Uterus (tissue), 4 donors: ENCODE results near the gene FLT1. TPM values are rescaled to one million over a fixed set of nuclear protein-coding genes. Genes with fewer than 3 reads are reported as not detected.

Experiments
- DNase-seq, 2 donors: peaks; one replicate each; pipeline ENCODE4 v3.0.0-alpha.2; 2019 to 2020
- H3K27ac ChIP-seq, 2 donors: fragments of 200-600 bp; sonication (generic); 1 replicate in 1 of 2; 2 replicates in 1 of 2; pipeline ENCODE4 v1.5.1; 2016 to 2018
- H3K27me3 ChIP-seq, 2 donors: fragments of 200-600 bp; sonication (generic); one replicate each; pipeline ENCODE4 v1.5.1; 2018 to 2019; ENCODE audit warnings: control low read depth in 1 of 2
- H3K36me3 ChIP-seq, 2 donors: fragments of 200-600 bp; sonication (generic); one replicate each; pipeline ENCODE4 v1.5.1; 2019; ENCODE audit warnings: control low read depth in 1 of 2
- H3K4me1 ChIP-seq, 2 donors: fragments of 200-600 bp; sonication (generic); one replicate each; pipeline ENCODE4 v1.5.1; 2018 to 2019; ENCODE audit warnings: control low read depth in 1 of 2
- H3K4me3 ChIP-seq, 2 donors: fragments of 200-600 bp; sonication (generic); 1 replicate in 1 of 2; 2 replicates in 1 of 2; pipeline ENCODE4 v1.5.1; 2018 to 2019; ENCODE audit warnings: mild to moderate bottlenecking in 1 of 2
- H3K9me3 ChIP-seq, 2 donors: fragments of 200-600 bp; sonication (generic); one replicate each; pipeline ENCODE4 v1.5.1; 2019; ENCODE audit warnings: control low read depth in 1 of 2
- POLR2A ChIP-seq, 2 donors: fragments of 450-650 bp; IDR thresholded peaks; one replicate each; pipeline ENCODE4 v1.6.1; 2016; ENCODE audit warnings: antibody characterized with exemption in 2 of 2, mild to moderate bottlenecking in 1 of 2, moderate library complexity in 1 of 2
- intact Hi-C: fragments of 100-400 bp; cut with DNase I; formaldehyde crosslinking; loops from one replicate; pipeline ENCODE4 v1.15.1; 2023; ENCODE audit warnings: low total_unique reads
- total RNA-seq, 4 donors: library from RNA; depleted of rRNA in 3 of 4; stranded (reverse); fragments of >200 nt in 3 of 4; gene quantifications; one replicate each; pipeline versions ENCODE4 v1.1.0 to v1.2.4, GENCODE V29; 2014 to 2023
- TF ChIP-seq, protein P1 (sequence below), 4 experiments: fragments of 200-600 bp in 2 of 4; fragments of 450-650 bp in 2 of 4; sonication (generic) in 2 of 4; IDR thresholded peaks; one replicate each; pipeline ENCODE4 v1.5.1; 2016 to 2019; ENCODE audit warnings: antibody characterized with exemption in 4 of 4, mild to moderate bottlenecking in 2 of 4, moderate library complexity in 1 of 4
- donor health status: DM: yes; HTN: yes; CAD: no.

FLT1 gene
- total RNA-seq, 4 donors from 2014 or later, result 53.2 to 95.3 (median 62.0) TPM

DNA sequence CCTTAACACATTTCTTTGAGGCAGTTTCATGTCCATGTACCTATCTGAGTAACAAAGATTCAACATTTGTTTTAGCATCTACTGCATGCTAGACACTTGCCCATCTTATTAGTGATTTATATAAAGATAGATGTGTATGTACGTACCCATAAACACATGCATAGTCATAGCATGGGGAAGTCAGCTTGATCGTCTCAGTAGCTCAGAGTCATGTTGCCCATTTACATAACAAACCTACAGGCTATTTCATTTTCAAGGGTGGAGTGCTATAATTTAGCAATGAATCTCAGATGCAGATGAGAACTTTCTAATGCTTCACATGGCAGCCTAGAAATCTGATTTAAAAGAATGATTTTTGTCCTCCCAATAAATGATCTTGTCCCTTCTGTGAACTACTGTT, 23.5 kb downstream of the FLT1 start:
- intact Hi-C loops, result no loop called here
- no peak for DNase-seq
- no peaks in the 10 kb centered on the region for H3K9me3 ChIP-seq
- TF ChIP-seq, protein P1, sequence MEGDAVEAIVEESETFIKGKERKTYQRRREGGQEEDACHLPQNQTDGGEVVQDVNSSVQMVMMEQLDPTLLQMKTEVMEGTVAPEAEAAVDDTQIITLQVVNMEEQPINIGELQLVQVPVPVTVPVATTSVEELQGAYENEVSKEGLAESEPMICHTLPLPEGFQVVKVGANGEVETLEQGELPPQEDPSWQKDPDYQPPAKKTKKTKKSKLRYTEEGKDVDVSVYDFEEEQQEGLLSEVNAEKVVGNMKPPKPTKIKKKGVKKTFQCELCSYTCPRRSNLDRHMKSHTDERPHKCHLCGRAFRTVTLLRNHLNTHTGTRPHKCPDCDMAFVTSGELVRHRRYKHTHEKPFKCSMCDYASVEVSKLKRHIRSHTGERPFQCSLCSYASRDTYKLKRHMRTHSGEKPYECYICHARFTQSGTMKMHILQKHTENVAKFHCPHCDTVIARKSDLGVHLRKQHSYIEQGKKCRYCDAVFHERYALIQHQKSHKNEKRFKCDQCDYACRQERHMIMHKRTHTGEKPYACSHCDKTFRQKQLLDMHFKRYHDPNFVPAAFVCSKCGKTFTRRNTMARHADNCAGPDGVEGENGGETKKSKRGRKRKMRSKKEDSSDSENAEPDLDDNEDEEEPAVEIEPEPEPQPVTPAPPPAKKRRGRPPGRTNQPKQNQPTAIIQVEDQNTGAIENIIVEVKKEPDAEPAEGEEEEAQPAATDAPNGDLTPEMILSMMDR (IDR thresholded peaks at IDR 0.05), result no peak
- no peak for TF ChIP-seq POLR2A (IDR thresholded peaks at IDR 0.05)
- no peak overlapping the region for H3K27ac ChIP-seq
- no peaks in the 10 kb centered on the region for H3K36me3 ChIP-seq
- no peaks in the 10 kb centered on the region for H3K4me1 ChIP-seq
- H3K4me3 ChIP-seq, result no peak overlapping the region
- no peaks in the 10 kb centered on the region for H3K27me3 ChIP-seq

DNA sequence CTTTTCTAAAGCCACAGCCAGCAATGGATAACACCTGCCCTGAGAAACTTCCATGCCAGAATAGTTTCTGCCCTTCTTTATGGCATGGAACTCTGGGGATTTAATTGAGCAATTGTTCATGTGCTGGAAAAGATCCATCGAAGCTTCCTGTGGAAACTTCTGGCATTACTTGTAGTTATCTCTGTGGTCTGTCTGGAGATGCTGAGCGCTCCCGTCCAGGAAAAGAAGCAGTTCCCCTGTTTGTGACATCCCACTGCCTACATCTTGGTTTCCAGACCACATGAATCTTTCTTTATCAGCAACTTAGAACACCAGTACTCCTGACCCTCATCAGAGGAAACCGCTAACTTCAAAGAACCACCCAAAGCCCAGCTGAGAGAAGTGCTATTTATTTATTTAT, 24.6 kb downstream of the FLT1 start:
- DNase-seq, result no peak
- Histone ChIP-seq H3K4me3 (no peak overlapping the region), H3K9me3 (no peaks in the 10 kb centered on the region), H3K27me3 (no peaks in the 10 kb centered on the region), H3K36me3 (no peaks in the 10 kb centered on the region), H3K27ac (no peak overlapping the region), H3K4me1 (no peaks in the 10 kb centered on the region)
- intact Hi-C loops, result no loop called here
- TF ChIP-seq, protein P1 (IDR thresholded peaks at IDR 0.05), result no peak
- TF ChIP-seq POLR2A (IDR thresholded peaks at IDR 0.05), result no peak

DNA sequence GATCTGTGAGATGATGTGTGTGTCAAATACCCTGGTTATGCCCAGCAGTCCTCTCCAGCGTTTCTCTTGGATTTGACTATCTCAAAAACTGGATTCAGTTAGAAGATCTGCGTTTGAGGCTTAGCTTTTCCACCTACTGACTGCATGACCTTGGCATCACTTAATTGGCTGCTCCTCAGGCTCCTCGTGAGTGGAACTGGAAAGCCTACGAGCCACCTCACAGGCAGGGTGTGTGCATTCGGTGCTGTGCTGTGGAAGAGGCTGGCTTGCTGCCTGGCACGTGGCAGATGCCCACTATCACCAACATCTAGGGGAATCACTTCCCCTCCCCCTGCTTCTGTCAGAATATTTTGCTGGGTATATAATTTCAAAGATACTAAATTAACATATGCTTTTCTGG, 25.6 kb downstream of the FLT1 start:
- Histone ChIP-seq H3K9me3 (no peaks in the 10 kb centered on the region), H3K4me1 (no peaks in the 10 kb centered on the region), H3K4me3 (no peak overlapping the region), H3K27ac (no peak overlapping the region), H3K36me3 (no peaks in the 10 kb centered on the region), H3K27me3 (no peaks in the 10 kb centered on the region)
- DNase-seq, result no peak
- TF ChIP-seq POLR2A (IDR thresholded peaks at IDR 0.05), result no peak
- TF ChIP-seq, protein P1 (IDR thresholded peaks at IDR 0.05), result no peak
- intact Hi-C loops, result no loop called here

DNA sequence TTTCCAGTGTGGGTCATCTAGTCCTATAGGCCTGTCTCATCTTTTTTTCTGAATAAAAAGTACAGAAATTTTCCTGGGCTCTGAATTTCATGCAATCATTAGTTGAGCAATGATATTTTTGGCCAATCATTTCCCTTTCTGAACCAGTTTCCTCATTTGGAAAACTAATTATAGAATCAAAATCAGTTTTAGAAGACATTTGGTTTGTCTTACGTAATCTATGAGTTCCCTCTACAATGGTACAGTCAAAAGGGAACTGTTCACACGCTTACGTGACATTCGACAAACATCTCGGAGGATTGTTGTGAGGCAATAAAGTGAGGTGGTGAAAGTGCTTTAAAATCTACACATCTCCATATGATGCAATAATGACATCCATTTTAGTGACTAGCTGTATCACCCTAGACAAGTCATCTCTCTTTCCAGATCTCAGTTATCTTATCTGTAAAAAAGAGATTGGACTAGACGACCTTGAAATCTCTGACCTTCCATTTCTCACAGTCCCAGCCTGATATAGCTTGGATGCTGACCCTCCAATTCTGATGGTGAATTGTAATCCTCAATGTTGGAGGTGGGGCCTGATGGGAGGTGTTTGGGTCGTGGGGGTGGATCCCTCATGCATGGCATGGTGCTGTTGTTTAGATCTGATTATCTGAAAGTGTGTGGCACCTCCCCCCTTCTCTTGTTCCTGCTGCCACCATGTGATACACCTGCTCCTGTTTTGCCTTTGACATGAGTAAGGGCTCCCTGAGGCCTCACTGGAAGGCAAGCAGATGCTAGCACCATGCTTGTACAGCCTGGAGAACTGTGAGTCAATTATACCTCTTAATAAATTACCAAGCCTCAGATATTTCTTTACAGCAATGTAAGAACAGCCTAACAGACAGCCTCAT, 26.7 kb downstream of the FLT1 start:
- TF ChIP-seq, protein P1 (IDR thresholded peaks at IDR 0.05), result no peak
- no peak for TF ChIP-seq POLR2A (IDR thresholded peaks at IDR 0.05)
- Histone ChIP-seq H3K4me3 (no peak overlapping the region), H3K4me1 (no peaks in the 10 kb centered on the region), H3K36me3 (no peaks in the 10 kb centered on the region), H3K27me3 (no peaks in the 10 kb centered on the region), H3K9me3 (no peaks in the 10 kb centered on the region), H3K27ac (no peak overlapping the region)
- no peak for DNase-seq
- intact Hi-C loops, result no loop called here

DNA sequence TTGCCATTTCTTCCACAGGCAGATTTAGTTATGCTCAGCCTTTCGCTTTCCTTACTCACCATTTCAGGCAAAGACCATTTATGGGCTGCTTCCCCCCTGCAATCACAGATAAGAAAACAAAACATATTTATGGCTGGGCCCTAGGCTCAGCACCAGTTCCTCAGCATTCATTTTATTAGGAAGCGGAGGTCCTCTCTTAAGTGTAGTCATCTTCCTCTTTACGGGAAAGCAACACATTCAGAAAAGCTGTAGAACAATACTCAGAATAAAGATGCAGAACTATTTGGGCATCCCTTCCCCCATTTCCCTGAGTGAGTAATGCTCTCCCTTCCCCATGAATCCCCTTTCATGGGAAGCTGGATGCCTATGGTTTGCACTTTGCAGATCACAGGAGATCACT, 27.9 kb downstream of the FLT1 start:
- H3K27me3 ChIP-seq, result no peaks in the 10 kb centered on the region
- H3K27ac ChIP-seq, result no peak overlapping the region
- TF ChIP-seq POLR2A (IDR thresholded peaks at IDR 0.05), result no peak
- TF ChIP-seq, protein P1 (IDR thresholded peaks at IDR 0.05), result no peak
- no peaks in the 10 kb centered on the region for H3K4me1 ChIP-seq
- no peak overlapping the region for H3K4me3 ChIP-seq
- H3K9me3 ChIP-seq, result no peaks in the 10 kb centered on the region
- intact Hi-C loops, result no loop called here
- H3K36me3 ChIP-seq, result no peaks in the 10 kb centered on the region
- DNase-seq, result no peak
